Panc1 (cell line): ENCODE results near the gene URGCP. TPM values are rescaled to one million over a fixed set of nuclear protein-coding genes. Genes with fewer than 3 reads are reported as not detected.

Experiments used
- ATAC-seq: fragments of 200-7000 bp; cut with Tn5 transposase; 2 replicates; pipeline ENCODE4 v1.9.1; 2020; ENCODE audit warnings: mild to moderate bottlenecking, moderate library complexity
- BruUV-seq: library from RNA; stranded (reverse); fragments of 400-500 nt; replicated peaks from 2 replicates; lab custom pipeline; 2021; lab: Mats Ljungman, UMichigan
- CTCF ChIA-PET: fragments of 300-600 bp; sonication (Branson Sonifier 250); formaldehyde crosslinking; loops from one replicate; lab custom pipeline; 2022; ENCODE audit warnings: antibody characterized with exemption; lab: Charles Lee
- POLR2A ChIA-PET: fragments of 300-600 bp; sonication (Branson Sonifier 250); formaldehyde crosslinking; loops from one replicate; lab custom pipeline; 2022; ENCODE audit warnings: antibody characterized with exemption; lab: Charles Lee
- DNase-seq: peaks from one replicate; pipeline ENCODE4 v3.0.0-alpha.2; 2010; ENCODE audit warnings: low read depth, low spot score
- H3K27ac ChIP-seq: 2 replicates; pipeline ENCODE4 v1.5.1; 2011; ENCODE audit warnings: mild to moderate bottlenecking, low read length, inconsistent platforms
- H3K27me3 ChIP-seq: fragments of 200-500 bp; sonication (Bioruptor generic); 2 replicates; pipeline ENCODE4 v1.6.0; 2014; ENCODE audit warnings: low read length, inconsistent platforms; ENCODE audit not compliant: control insufficient read depth, insufficient read depth
- H3K36me3 ChIP-seq: fragments of 200-500 bp; sonication (Bioruptor generic); 2 replicates; pipeline ENCODE4 v1.5.1; 2014; ENCODE audit warnings: inconsistent platforms, mild to moderate bottlenecking, low read length, moderate library complexity; ENCODE audit not compliant: control insufficient read depth, insufficient read depth
- H3K4me1 ChIP-seq: 2 replicates; pipeline ENCODE4 v1.5.1; 2011; ENCODE audit warnings: inconsistent platforms, mild to moderate bottlenecking, low read length, moderate library complexity; ENCODE audit not compliant: control insufficient read depth, insufficient read depth
- H3K4me3 ChIP-seq, 2 experiments: 2 replicates each; pipeline ENCODE4 v1.5.1; 2011 to 2012; ENCODE audit warnings: low read depth in 2 of 2, low read length in 2 of 2, mild to moderate bottlenecking in 2 of 2, inconsistent platforms in 1 of 2, moderate library complexity in 1 of 2
- H3K9me3 ChIP-seq: fragments of 200-500 bp; sonication (Bioruptor generic); 2 replicates; pipeline ENCODE4 v1.5.1; 2014; ENCODE audit warnings: low read depth, mild to moderate bottlenecking, inconsistent platforms, low read length, moderate library complexity; ENCODE audit not compliant: control insufficient read depth, insufficient read depth
- POLR2AphosphoS5 ChIP-seq: IDR thresholded peaks from 2 replicates; pipeline ENCODE4 v1.6.1; 2012; ENCODE audit warnings: mild to moderate bottlenecking, low read depth, low read length, moderate library complexity
- SIN3A ChIP-seq: IDR thresholded peaks from 2 replicates; pipeline ENCODE4 v1.6.1; 2012; ENCODE audit warnings: low read depth, mild to moderate bottlenecking, low read length, moderate library complexity, borderline replicate concordance; ENCODE audit not compliant: insufficient read depth
- TCF7L2 ChIP-seq: IDR thresholded peaks from 2 replicates; pipeline ENCODE4 v1.6.1; 2011; ENCODE audit warnings: mild to moderate bottlenecking, low read depth, low read length, inconsistent platforms
- in situ Hi-C: cut with HindIII; loops from 2 replicates; pipeline ENCODE4 v1.10.0; 2016; ENCODE audit warnings: low sequenced_read_pairs, low pct_unique_long_range_greater_than_20kb
- intact Hi-C: fragments of 100-400 bp; cut with micrococcal nuclease; formaldehyde crosslinking; loops from one replicate; pipeline ENCODE4 v1.10.0; 2022; ENCODE audit not compliant: unreplicated experiment
- total RNA-seq: library from RNA; stranded (reverse); gene quantifications from one replicate; pipeline ENCODE4 v1.2.1, GENCODE V29; 2021; ENCODE audit not compliant: unreplicated experiment
- TF ChIP-seq, protein P1 (sequence below): fragments of 450-650 bp; IDR thresholded peaks from 2 replicates; pipeline ENCODE4 v1.5.1; 2017; ENCODE audit warnings: mild to moderate bottlenecking
- TF ChIP-seq, protein P2 (sequence below), 2 experiments: IDR thresholded peaks; 2 replicates each; pipeline ENCODE4 v1.6.1; 2011 to 2012; ENCODE audit warnings: low read depth in 2 of 2, control low read depth in 1 of 2, low read length in 1 of 2, mild to moderate bottlenecking in 1 of 2, moderate library complexity in 1 of 2; ENCODE audit not compliant: insufficient read depth in 1 of 2

Gene URGCP
- total RNA-seq, 1 experiment from 2014 or later = 34.3 TPM

DNA sequence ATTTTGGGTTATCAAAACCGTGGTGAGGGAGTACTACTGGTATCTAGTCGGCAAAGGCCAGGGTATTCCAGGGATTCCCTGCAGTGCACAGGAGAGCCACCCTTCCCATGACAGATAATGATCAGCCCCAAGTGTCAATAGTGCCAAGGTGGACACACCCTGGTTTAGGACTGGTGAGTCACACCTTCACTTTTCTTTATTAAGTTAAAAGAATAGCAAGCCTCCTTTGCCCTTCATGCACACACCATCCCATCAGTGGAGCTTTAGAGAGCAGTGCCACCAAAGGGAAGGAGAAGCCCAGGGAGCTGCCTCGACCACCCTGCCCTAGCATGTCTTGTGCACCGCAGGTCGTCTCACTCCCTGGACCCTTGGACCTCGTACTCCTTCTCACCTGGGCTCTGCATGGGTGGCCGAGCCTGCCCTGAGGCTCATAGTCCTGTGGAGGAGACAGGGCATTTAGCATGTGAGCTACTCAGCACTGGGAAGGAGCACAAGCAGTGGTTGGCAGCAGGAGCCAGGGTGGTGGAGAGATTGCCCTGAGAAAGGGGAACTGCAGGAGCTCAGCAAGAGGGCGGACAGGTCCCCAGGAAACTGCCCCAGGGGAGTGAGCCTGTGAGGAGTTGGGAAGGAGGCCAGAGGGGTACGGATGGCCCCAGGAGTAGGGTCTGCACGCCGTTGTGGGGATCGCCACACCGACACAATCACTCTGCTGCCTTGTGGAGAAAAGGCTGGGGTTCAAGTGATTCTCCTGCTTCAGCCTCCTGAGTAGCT, 37.2 kb upstream of the URGCP start:
- TF ChIP-seq, protein P1, sequence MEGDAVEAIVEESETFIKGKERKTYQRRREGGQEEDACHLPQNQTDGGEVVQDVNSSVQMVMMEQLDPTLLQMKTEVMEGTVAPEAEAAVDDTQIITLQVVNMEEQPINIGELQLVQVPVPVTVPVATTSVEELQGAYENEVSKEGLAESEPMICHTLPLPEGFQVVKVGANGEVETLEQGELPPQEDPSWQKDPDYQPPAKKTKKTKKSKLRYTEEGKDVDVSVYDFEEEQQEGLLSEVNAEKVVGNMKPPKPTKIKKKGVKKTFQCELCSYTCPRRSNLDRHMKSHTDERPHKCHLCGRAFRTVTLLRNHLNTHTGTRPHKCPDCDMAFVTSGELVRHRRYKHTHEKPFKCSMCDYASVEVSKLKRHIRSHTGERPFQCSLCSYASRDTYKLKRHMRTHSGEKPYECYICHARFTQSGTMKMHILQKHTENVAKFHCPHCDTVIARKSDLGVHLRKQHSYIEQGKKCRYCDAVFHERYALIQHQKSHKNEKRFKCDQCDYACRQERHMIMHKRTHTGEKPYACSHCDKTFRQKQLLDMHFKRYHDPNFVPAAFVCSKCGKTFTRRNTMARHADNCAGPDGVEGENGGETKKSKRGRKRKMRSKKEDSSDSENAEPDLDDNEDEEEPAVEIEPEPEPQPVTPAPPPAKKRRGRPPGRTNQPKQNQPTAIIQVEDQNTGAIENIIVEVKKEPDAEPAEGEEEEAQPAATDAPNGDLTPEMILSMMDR = no peak
- TF ChIP-seq TCF7L2 (no peak), SIN3A (no peak), POLR2AphosphoS5 (no peak)
- TF ChIP-seq, protein P2, sequence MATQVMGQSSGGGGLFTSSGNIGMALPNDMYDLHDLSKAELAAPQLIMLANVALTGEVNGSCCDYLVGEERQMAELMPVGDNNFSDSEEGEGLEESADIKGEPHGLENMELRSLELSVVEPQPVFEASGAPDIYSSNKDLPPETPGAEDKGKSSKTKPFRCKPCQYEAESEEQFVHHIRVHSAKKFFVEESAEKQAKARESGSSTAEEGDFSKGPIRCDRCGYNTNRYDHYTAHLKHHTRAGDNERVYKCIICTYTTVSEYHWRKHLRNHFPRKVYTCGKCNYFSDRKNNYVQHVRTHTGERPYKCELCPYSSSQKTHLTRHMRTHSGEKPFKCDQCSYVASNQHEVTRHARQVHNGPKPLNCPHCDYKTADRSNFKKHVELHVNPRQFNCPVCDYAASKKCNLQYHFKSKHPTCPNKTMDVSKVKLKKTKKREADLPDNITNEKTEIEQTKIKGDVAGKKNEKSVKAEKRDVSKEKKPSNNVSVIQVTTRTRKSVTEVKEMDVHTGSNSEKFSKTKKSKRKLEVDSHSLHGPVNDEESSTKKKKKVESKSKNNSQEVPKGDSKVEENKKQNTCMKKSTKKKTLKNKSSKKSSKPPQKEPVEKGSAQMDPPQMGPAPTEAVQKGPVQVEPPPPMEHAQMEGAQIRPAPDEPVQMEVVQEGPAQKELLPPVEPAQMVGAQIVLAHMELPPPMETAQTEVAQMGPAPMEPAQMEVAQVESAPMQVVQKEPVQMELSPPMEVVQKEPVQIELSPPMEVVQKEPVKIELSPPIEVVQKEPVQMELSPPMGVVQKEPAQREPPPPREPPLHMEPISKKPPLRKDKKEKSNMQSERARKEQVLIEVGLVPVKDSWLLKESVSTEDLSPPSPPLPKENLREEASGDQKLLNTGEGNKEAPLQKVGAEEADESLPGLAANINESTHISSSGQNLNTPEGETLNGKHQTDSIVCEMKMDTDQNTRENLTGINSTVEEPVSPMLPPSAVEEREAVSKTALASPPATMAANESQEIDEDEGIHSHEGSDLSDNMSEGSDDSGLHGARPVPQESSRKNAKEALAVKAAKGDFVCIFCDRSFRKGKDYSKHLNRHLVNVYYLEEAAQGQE (IDR thresholded peaks at IDR 0.05; ENCODE audit: insufficient read depth in 1 of 2, low read depth in 2 of 2, low read length in 1 of 2) = no peak
- H3K27me3 ChIP-seq = no peaks in the 10 kb centered on the region
- ChIA-PET CTCF (no interaction called here), POLR2A (interaction anchor here (0.6 kb wide), 2 partner anchors 9 to 12 kb away, joined by 5 to 9 read pairs; no protein-coding TSS in a partner anchor)
- in situ Hi-C loops (no loop called here), intact Hi-C loops (no loop called here)
- H3K4me1 ChIP-seq = no peaks in the 10 kb centered on the region
- no peaks in the 10 kb centered on the region for H3K9me3 ChIP-seq
- no TSS peak for BruUV-seq
- H3K4me3 ChIP-seq = no peak overlapping the region
- no peak overlapping the region for H3K27ac ChIP-seq
- no peaks in the 10 kb centered on the region for H3K36me3 ChIP-seq
- no peak for DNase-seq
- 0 out of 2 replicates have a peak, but pooled peaks have one; percentile 21 for ATAC-seq

DNA sequence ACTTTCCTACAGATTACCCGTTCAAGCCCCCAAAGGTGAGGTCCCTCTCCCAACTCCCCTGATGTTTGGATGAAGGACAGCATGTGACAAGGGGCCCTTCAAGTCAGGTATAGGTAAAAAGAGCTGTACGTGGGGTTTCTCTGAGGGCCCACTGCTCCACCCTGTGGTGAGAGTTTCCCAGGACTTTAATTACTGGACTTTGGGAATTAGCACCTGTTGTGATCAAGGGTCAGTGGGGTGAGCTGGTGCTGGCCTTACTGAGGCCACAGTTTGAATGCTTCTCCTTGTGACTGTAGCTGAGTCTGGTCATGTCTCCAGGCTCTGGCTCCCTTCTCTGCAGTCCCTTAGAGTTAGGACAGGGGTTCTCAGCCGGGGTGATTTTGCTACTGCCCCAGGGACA, 36.6 kb upstream of the URGCP start:
- Histone ChIP-seq H3K27me3 (no peaks in the 10 kb centered on the region), H3K4me3 (no peak overlapping the region), H3K4me1 (no peaks in the 10 kb centered on the region), H3K36me3 (no peaks in the 10 kb centered on the region), H3K27ac (no peak overlapping the region), H3K9me3 (no peaks in the 10 kb centered on the region)
- TF ChIP-seq SIN3A = no peak
- TF ChIP-seq, protein P1 = no peak; the same call in 1 of the 2 replicates
- TF ChIP-seq, protein P2 (IDR thresholded peaks at IDR 0.05; ENCODE audit: insufficient read depth in 1 of 2, low read depth in 2 of 2, low read length in 1 of 2) = no peak
- TF ChIP-seq POLR2AphosphoS5 = no peak
- no peak for TF ChIP-seq TCF7L2
- no TSS peak for BruUV-seq
- intact Hi-C loops = no loop called here
- in situ Hi-C loops = no loop called here
- no peak for DNase-seq
- CTCF ChIA-PET = no interaction called here
- POLR2A ChIA-PET = interaction anchor here (0.6 kb wide), 2 partner anchors 9 to 12 kb away, joined by 5 to 9 read pairs; no protein-coding TSS in a partner anchor
- peak; percentile 67 for ATAC-seq
